ENCODE results near the gene CEP112.

Gene CEP112

DNA sequence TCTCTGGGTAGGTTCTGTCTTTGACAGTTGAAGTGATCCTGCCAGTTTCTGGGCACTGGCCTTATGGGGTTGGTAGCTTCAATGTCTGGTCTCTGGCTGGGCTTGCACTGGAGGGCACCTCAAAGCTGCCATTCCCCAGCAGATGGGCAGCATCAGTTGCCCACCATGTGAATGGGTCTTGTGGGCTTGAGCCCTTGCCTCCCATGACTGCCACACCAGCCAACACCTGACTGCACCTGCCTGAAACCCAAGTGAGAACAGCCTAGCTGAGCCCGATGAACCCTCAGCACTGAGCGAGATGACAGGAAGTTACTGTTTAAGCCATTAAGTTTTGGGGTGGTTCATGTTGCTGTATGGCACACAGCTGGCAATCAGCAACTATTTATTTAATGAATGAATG is 561.4 kb downstream of the CEP112 start:
- H3K4me3 ChIP-seq (ENCODE audit: low read depth, low read length), result no peak overlapping the region

DNA sequence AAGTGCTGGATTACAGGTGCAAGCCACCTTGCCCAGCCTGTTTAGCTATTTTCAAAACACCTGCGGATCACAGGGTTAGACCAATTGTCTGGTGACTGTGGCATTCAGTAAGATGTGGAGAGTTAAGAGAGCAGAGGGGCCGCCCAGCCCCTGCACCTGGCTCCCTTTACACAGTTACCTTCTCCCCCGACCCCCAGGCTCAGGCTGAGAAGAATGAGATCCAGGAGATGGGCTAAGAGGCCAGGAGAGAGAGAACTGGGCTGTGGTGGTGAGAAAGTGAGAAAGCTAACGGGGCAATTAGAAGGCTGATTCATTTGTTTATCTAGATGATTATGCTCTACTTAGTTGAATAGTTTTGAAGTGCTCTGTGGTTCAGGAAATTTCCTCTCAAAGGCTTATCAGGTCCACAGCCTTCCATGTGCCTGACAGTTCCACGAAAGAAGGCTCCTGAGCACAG is 562.7 kb downstream of the CEP112 start:
- TF ChIP-seq, protein P1, sequence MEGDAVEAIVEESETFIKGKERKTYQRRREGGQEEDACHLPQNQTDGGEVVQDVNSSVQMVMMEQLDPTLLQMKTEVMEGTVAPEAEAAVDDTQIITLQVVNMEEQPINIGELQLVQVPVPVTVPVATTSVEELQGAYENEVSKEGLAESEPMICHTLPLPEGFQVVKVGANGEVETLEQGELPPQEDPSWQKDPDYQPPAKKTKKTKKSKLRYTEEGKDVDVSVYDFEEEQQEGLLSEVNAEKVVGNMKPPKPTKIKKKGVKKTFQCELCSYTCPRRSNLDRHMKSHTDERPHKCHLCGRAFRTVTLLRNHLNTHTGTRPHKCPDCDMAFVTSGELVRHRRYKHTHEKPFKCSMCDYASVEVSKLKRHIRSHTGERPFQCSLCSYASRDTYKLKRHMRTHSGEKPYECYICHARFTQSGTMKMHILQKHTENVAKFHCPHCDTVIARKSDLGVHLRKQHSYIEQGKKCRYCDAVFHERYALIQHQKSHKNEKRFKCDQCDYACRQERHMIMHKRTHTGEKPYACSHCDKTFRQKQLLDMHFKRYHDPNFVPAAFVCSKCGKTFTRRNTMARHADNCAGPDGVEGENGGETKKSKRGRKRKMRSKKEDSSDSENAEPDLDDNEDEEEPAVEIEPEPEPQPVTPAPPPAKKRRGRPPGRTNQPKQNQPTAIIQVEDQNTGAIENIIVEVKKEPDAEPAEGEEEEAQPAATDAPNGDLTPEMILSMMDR (IDR thresholded peaks at IDR 0.05; ENCODE audit: control insufficient read depth, extremely low read depth, insufficient read depth), result no peak
- no peak overlapping the region for H3K4me3 ChIP-seq (ENCODE audit: low read depth, low read length)
- no peak for DNase-seq (ENCODE audit: low read depth)

More for the DNA sequence above, 561.4 kb downstream of the CEP112 start:
- TF ChIP-seq, protein P1 (IDR thresholded peaks at IDR 0.05; ENCODE audit: control insufficient read depth, extremely low read depth, insufficient read depth), result no peak
- DNase-seq (ENCODE audit: low read depth), result no peak

DNA sequence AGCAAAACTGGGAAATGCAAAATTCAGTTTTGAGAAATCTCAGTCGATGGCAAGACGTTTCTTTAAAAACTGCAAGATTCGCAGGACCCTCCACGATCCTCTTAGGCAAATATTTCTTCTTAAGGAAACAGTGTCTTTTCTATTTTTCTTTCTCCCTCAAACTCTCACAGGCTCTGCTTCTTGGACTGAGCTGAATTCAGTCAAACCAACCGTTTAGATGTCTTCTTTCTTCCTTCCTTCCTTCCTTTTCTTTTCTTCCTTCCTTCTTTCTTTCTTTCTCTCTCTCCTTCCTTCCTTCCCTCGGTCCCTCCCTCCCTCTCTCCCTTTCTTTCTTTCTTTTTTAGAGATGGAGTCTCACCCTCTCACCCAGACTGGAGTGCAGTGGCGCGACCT is 563.3 kb downstream of the CEP112 start:
- no peak overlapping the region for H3K4me3 ChIP-seq (ENCODE audit: low read depth, low read length)
- DNase-seq (ENCODE audit: low read depth), result no peak
- TF ChIP-seq, protein P1 (IDR thresholded peaks at IDR 0.05; ENCODE audit: control insufficient read depth, extremely low read depth, insufficient read depth), result no peak

DNA sequence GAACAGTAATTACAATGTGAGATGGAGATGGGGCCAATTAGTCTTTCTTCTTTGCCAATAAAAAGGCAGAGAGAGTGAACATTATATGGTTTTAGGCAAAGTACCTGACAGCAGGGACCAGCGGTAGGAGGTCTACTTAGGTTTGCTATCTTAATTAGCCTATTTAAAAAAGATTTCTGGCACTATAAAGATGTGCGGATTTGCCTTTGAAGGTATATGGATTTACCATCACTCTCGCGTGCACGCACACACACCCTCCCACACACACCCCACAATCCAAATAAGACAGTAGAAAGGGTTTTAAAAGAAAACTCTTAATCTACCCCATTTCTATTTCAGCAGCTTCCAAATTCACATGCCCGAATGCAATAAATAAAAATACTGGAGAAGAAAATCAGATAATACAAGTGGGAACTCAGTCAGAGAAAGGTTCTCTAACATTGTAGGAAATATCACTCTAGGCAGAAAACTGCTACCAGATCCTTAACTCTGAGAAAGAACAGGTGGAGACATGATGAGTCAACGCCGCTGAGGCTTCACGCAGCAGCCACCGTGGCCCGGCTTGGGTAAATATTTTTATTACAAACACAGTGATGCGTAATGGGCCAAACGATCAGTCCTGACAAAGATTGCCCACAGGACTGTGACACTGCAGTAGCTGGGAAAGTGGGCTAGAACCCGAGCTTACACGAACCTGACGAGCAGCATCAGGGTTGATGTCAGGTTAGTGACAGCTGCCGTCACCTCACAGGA is 563.9 kb downstream of the CEP112 start:
- DNase-seq (ENCODE audit: low read depth), result peak; percentile 85
- TF ChIP-seq, protein P1 (IDR thresholded peaks at IDR 0.05; ENCODE audit: control insufficient read depth, extremely low read depth, insufficient read depth), result no peak
- no peak overlapping the region for H3K4me3 ChIP-seq (ENCODE audit: low read depth, low read length)

DNA sequence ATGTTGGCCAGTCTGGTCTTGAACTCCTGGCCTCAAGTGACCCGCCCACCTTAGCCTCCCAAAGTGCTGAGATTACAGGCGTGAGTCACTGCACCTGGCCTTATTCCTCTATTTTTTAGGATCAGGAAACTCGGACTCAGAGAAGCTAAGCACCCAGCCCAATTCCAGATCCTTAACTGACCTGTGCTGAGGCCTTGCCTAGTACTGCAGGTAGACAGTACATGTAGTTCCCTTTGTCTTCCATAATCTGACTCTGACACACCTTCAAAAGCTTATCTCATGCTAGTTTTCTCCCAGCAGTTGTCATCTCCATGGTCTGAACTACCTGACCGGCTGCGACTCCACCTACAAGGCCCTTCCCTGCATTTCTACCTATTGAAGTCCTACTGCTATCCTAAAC is 564.8 kb downstream of the CEP112 start:
- DNase-seq (ENCODE audit: low read depth), result no peak
- TF ChIP-seq, protein P1 (IDR thresholded peaks at IDR 0.05; ENCODE audit: control insufficient read depth, extremely low read depth, insufficient read depth), result no peak
- no peak overlapping the region for H3K4me3 ChIP-seq (ENCODE audit: low read depth, low read length)

DNA sequence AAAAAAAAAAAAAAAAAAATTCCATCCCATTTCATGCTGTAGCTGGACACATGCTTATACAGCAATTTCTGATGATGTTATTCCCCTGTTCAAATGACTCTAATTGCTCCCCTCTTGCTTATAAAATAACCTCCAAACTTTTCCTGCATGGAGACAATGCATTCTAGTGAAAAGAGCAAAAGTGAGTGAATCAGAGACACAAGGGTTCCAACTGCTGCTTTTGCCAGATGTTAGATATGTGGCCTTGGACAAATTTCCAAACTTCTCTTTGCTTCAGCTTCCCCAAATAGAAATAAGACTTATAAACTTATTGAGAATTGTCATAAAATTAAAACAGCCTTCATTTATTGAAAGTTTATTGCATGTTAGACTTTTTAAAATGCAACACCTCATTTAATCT is 565.5 kb downstream of the CEP112 start:
- no peak for DNase-seq (ENCODE audit: low read depth)
- H3K4me3 ChIP-seq (ENCODE audit: low read depth, low read length), result no peak overlapping the region
- TF ChIP-seq, protein P1 (IDR thresholded peaks at IDR 0.05; ENCODE audit: control insufficient read depth, extremely low read depth, insufficient read depth), result no peak

DNA sequence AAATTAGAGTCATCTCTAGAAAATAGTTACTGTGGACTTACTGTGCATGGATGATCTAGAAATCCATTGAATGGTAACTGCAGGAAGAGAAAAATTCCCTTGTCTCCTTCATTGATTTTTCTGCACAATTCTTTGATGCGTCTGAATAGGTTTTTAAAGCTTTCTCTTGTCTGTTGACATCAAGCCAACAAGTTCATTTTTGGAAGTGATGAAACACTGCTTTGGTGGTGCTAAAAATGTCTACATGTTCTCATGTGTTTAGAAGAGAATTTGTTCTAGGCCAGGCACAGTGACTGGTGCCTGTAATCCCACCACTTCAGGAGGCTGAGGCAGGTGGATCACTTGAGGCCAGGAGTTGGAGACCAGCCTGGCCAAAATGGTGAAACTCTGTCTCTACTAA is 573.4 kb downstream of the CEP112 start:
- TF ChIP-seq, protein P1 (IDR thresholded peaks at IDR 0.05; ENCODE audit: control insufficient read depth, extremely low read depth, insufficient read depth), result no peak
- no peak overlapping the region for H3K4me3 ChIP-seq (ENCODE audit: low read depth, low read length)
- no peak for DNase-seq (ENCODE audit: low read depth)
